HEK293T (cell line): ENCODE data around the gene ABCA5.

Experiments used
- CTCF ChIA-PET: fragments of 350-600 bp; formaldehyde crosslinking; extraction: SDS; loops from one replicate; lab custom pipeline; 2021; ENCODE audit warnings: antibody characterized with exemption, inconsistent platforms; lab: Yijun Ruan, JAX
- POLR2A ChIA-PET: fragments of 350-600 bp; formaldehyde crosslinking; extraction: SDS; loops from one replicate; lab custom pipeline; 2020; ENCODE audit warnings: antibody characterized with exemption, inconsistent platforms; lab: Yijun Ruan, JAX
- DNase-seq: peaks from one replicate; pipeline ENCODE4 v3.0.0; 2012; ENCODE audit warnings: mixed read lengths; ENCODE audit errors: extremely low spot score
- ARNT ChIP-seq: fragments of 450-650 bp; IDR thresholded peaks from 2 replicates; pipeline ENCODE4 v1.6.1; 2017; ENCODE audit warnings: mild to moderate bottlenecking
- BHLHE40 ChIP-seq: fragments of 450-650 bp; IDR thresholded peaks from 2 replicates; pipeline ENCODE4 v1.6.1; 2016; ENCODE audit warnings: mild to moderate bottlenecking, moderate library complexity, borderline replicate concordance
- CTBP1 ChIP-seq: fragments of 450-650 bp; IDR thresholded peaks from 2 replicates; pipeline ENCODE4 v1.6.1; 2016; ENCODE audit warnings: borderline replicate concordance
- ELF4 ChIP-seq: fragments of 450-650 bp; IDR thresholded peaks from 2 replicates; pipeline ENCODE4 v1.6.1; 2017; ENCODE audit warnings: antibody characterized with exemption
- FOXA1 ChIP-seq: fragments of 450-650 bp; IDR thresholded peaks from 2 replicates; pipeline ENCODE4 v1.6.1; 2016; ENCODE audit warnings: mild to moderate bottlenecking
- FOXK2 ChIP-seq: fragments of 450-650 bp; IDR thresholded peaks from 2 replicates; pipeline ENCODE4 v1.6.1; 2016; ENCODE audit warnings: mild to moderate bottlenecking
- FOXM1 ChIP-seq: fragments of 450-650 bp; IDR thresholded peaks from 2 replicates; pipeline ENCODE4 v1.6.1; 2017; ENCODE audit warnings: mild to moderate bottlenecking, borderline replicate concordance
- HDGF ChIP-seq: fragments of 450-650 bp; IDR thresholded peaks from 2 replicates; pipeline ENCODE4 v1.6.1; 2017; ENCODE audit warnings: antibody characterized with exemption, borderline replicate concordance
- L3MBTL2 ChIP-seq: fragments of 450-650 bp; conservative IDR thresholded peaks from 2 replicates; pipeline ENCODE4 v1.6.1; 2016; ENCODE audit warnings: mild to moderate bottlenecking
- LEF1 ChIP-seq: fragments of 450-650 bp; IDR thresholded peaks from 2 replicates; pipeline ENCODE4 v1.6.1; 2017; ENCODE audit warnings: mild to moderate bottlenecking, borderline replicate concordance
- NFRKB ChIP-seq: fragments of 450-650 bp; IDR thresholded peaks from 2 replicates; pipeline ENCODE4 v1.6.1; 2016; ENCODE audit warnings: mild to moderate bottlenecking, moderate library complexity
- SP1 ChIP-seq: fragments of 450-650 bp; IDR thresholded peaks from 2 replicates; pipeline ENCODE4 v1.6.1; 2017
- SUZ12 ChIP-seq: fragments of 450-650 bp; IDR thresholded peaks from 2 replicates; pipeline ENCODE4 v1.6.1; 2016; ENCODE audit warnings: mild to moderate bottlenecking
- TARDBP ChIP-seq: fragments of 450-650 bp; IDR thresholded peaks from 2 replicates; pipeline ENCODE4 v1.6.1; 2016
- ZNF384 ChIP-seq: fragments of 450-650 bp; IDR thresholded peaks from 2 replicates; pipeline ENCODE4 v1.6.1; 2016
- TF ChIP-seq, protein P1 (sequence below): fragments of 450-650 bp; IDR thresholded peaks from 2 replicates; pipeline ENCODE4 v1.6.1; 2016

The ABCA5 gene

GRCh38 chr17:69358688-69359596, 32.0 kb upstream of the ABCA5 start:
- POLR2A ChIA-PET, result no interaction called here
- TF ChIP-seq ARNT (no peak), BHLHE40 (no peak), SUZ12 (no peak), HDGF (no peak), ZNF384 (no peak)
- CTCF ChIA-PET, result interaction anchor here (0.5 to 0.7 kb wide), 2 partner anchors 33 to 1879 kb away, joined by 3 to 4 read pairs; no protein-coding TSS in a partner anchor
- no peak for DNase-seq

GRCh38 chr17:69357701-69358100, 30.8 kb upstream of the ABCA5 start:
- peak; percentile 13 for DNase-seq
- CTCF ChIA-PET, result no interaction called here
- POLR2A ChIA-PET, result interaction anchor here (1.1 kb wide), 1 partner anchor 31 kb away, joined by 3 read pairs; the partner anchor contains the start of gene ABCA5
- TF ChIP-seq LEF1 (no peak), SP1 (no peak), ZNF384 (no peak), CTBP1 (no peak), BHLHE40 (no peak)

DNA sequence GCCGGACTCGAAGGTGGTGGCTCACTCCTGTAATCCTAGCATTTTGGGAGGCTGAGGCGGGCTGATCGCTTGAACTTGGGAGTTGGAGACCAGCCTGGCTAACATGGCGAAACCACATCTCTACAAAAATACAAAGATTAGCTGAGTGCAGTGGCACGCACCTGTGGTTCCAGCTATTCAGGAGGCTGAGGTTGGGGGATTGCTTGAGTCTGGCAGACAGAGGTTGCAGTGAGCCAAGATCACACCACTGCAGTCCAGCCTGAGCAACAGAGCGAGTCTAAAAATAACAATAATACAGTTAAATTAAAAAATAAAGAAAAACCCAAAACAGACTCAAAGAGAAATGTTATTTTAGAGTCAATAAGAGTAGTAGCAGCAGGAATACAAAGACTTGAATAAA, 29.7 kb upstream of the ABCA5 start:
- POLR2A ChIA-PET, result interaction anchor here (1.1 kb wide), 1 partner anchor 30 kb away, joined by 3 read pairs; the partner anchor contains the start of gene ABCA5
- no peak for DNase-seq
- TF ChIP-seq, protein P1, sequence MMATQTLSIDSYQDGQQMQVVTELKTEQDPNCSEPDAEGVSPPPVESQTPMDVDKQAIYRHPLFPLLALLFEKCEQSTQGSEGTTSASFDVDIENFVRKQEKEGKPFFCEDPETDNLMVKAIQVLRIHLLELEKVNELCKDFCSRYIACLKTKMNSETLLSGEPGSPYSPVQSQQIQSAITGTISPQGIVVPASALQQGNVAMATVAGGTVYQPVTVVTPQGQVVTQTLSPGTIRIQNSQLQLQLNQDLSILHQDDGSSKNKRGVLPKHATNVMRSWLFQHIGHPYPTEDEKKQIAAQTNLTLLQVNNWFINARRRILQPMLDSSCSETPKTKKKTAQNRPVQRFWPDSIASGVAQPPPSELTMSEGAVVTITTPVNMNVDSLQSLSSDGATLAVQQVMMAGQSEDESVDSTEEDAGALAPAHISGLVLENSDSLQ, result no peak
- TF ChIP-seq LEF1, result no peak
- no peak for TF ChIP-seq HDGF
- no peak for TF ChIP-seq ARNT
- no peak for TF ChIP-seq FOXK2
- no peak for TF ChIP-seq ZNF384
- no peak for TF ChIP-seq NFRKB
- TF ChIP-seq SUZ12, result no peak
- TF ChIP-seq TARDBP, result no peak
- TF ChIP-seq L3MBTL2, result no peak
- no peak for TF ChIP-seq CTBP1
- TF ChIP-seq FOXM1, result no peak
- no peak for TF ChIP-seq FOXA1
- TF ChIP-seq BHLHE40, result no peak
- no peak for TF ChIP-seq ELF4
- TF ChIP-seq SP1, result no peak
- CTCF ChIA-PET, result no interaction called here

GRCh38 chr17:69350911-69351310, 24.0 kb upstream of the ABCA5 start:
- no peak for DNase-seq
- TF ChIP-seq TARDBP (no peak), SP1 (no peak), NFRKB (no peak), FOXM1 (no peak), LEF1 (no peak), ZNF384 (no peak), L3MBTL2 (no peak)
- ChIA-PET POLR2A (no interaction called here), CTCF (interaction anchor here (0.7 kb wide), 1 partner anchor 112 kb away, joined by 6 read pairs; no protein-coding TSS in a partner anchor)

GRCh38 chr17:69348429-69348828, 21.5 kb upstream of the ABCA5 start:
- ChIA-PET POLR2A (no interaction called here), CTCF (no interaction called here)
- no peak for TF ChIP-seq TARDBP
- TF ChIP-seq NFRKB, result no peak
- no peak for TF ChIP-seq FOXK2
- TF ChIP-seq ARNT, result no peak
- no peak for TF ChIP-seq SP1
- TF ChIP-seq, protein P1, result no peak
- TF ChIP-seq LEF1, result no peak
- no peak for TF ChIP-seq FOXM1
- no peak for TF ChIP-seq FOXA1
- DNase-seq, result no peak

DNA sequence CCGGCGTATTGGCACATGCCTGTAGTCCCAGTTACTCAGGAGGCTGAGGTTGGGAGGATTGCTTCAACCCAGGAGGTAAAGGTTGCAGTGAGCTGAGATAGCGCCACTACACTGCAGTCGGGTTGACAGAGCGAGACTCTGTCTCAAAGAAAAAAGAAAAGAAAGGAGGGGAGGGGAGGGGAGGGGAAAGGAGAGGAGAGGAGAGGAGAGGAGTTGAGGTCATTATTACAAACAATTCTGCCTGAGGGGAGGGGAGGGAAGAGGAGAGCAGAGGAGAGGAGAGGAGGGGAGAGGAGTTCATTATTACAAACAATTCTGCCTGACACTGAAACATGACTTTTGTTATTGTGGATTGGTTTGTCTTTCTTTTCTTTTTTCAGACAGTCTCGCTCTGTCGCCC, 19.8 kb upstream of the ABCA5 start:
- POLR2A ChIA-PET, result no interaction called here
- DNase-seq, result no peak
- no peak for TF ChIP-seq L3MBTL2
- no peak for TF ChIP-seq SUZ12
- no peak for TF ChIP-seq ARNT
- no peak for TF ChIP-seq FOXM1
- TF ChIP-seq FOXK2, result no peak
- TF ChIP-seq FOXA1, result no peak
- no peak for TF ChIP-seq TARDBP
- TF ChIP-seq NFRKB, result no peak
- no peak for TF ChIP-seq LEF1
- no peak for TF ChIP-seq SP1
- TF ChIP-seq, protein P1, result no peak
- no peak for TF ChIP-seq ZNF384
- no peak for TF ChIP-seq HDGF
- TF ChIP-seq BHLHE40, result no peak
- CTCF ChIA-PET, result no interaction called here
